ENCODE results near the gene ELFN1. TPM values are rescaled to one million over a fixed set of nuclear protein-coding genes. Genes with fewer than 3 reads are reported as not detected.

ELFN1 gene
- total and polyA plus RNA-seq, 10 of the 15 experiments (the other 5 are each of a cell fraction or from before 2014, with no cell fraction given): 0.04 TPM; not detected in 9

GRCh38 chr7:1741751-1742554, 71.9 kb downstream of the ELFN1 start (continued):
- TF ChIP-seq ZBTB11 (CRISPR knock-in tag; IDR thresholded peaks at IDR 0.05) (no peak), CBX5 (IDR thresholded peaks at IDR 0.05; ENCODE audit: low read depth) (no peak), PAX5 (IDR thresholded peaks at IDR 0.05; ENCODE audit: borderline replicate concordance, low read depth, low read length) (no peak), NR2C2 (IDR thresholded peaks at IDR 0.05; ENCODE audit: borderline replicate concordance, control insufficient read depth, insufficient read length, low read depth) (no peak)

GRCh38 chr7:1742555-1743303, 72.7 kb downstream of the ELFN1 start:
- CTCF ChIA-PET: no interaction called here
- no peak for DNase-seq (ENCODE audit: low read depth, low spot score)
- no peak overlapping the region for H2AFZ ChIP-seq (ENCODE audit: control insufficient read depth, low read depth, low read length)
- no peaks in the 10 kb centered on the region for H3K79me2 ChIP-seq (ENCODE audit: control insufficient read depth, insufficient read depth, low read length)
- 0 out of 2 replicates have a peak overlapping the region, but pooled peaks have one; percentile 17 for H3K4me2 ChIP-seq (ENCODE audit: control insufficient read depth, insufficient read depth)
- no peaks in the 10 kb centered on the region; the same call in 2 of the 3 replicates for H3K9me3 ChIP-seq (replicated peaks; ENCODE audit: control insufficient read depth, insufficient read depth, low read length)
- no TSS peak for BruUV-seq (replicated peaks)
- H3K4me1 ChIP-seq (ENCODE audit: control insufficient read depth, insufficient read depth, low read length): no peaks in the 10 kb centered on the region
- RAD21 ChIA-PET (ENCODE audit: unreplicated experiment): no interaction called here
- peak; percentile 32; the same call in 1 of the 3 replicates for ATAC-seq
- H3K9ac ChIP-seq (ENCODE audit: control insufficient read depth, insufficient read depth, low read length): no peak overlapping the region
- in situ Hi-C loops (cut with MboI): no loop called here
- H3K27ac ChIP-seq (ENCODE audit: control insufficient read depth, insufficient read depth): no peak overlapping the region
- FAIRE-seq: no peak
- H3K27me3 ChIP-seq (replicated peaks in 1 of 2; ENCODE audit: control insufficient read depth in 2 of 2, insufficient read depth in 2 of 2, low read length in 1 of 2): no peaks in the 10 kb centered on the region
- SMC1A ChIA-PET (ENCODE audit: uncharacterized antibody, unreplicated experiment): no interaction called here
- intact Hi-C loops (cut with micrococcal nuclease; ENCODE audit: unreplicated experiment): no loop called here
- POLR2A ChIA-PET: no interaction called here
- no peaks in the 10 kb centered on the region for H3K36me3 ChIP-seq (ENCODE audit: control insufficient read depth in 2 of 2, insufficient read depth in 2 of 2, low read length in 1 of 2)
- no peak overlapping the region for H3K4me3 ChIP-seq
- WGBS (ENCODE audit: insufficient coverage, insufficient replicate concordance, low lambda C conversion rate, missing lambda C conversion rate): 13% methylated on average over 28 of the region's 28 CpGs
- H4K20me1 ChIP-seq (ENCODE audit: control insufficient read depth, insufficient read depth): no peaks in the 10 kb centered on the region
- no peak for TF ChIP-seq RUNX3 (IDR thresholded peaks at IDR 0.05; ENCODE audit: low read length)
- TF ChIP-seq PBX3 (IDR thresholded peaks at IDR 0.05; ENCODE audit: insufficient replicate concordance, low read depth, low read length): no peak
- no peak for TF ChIP-seq SRF (IDR thresholded peaks at IDR 0.05; ENCODE audit: low read depth in 2 of 2, low read length in 2 of 2)
- TF ChIP-seq SMARCA5 (IDR thresholded peaks at IDR 0.05): no peak
- TF ChIP-seq CTCF (IDR thresholded peaks at IDR 0.05 in 2 of 3, conservative IDR thresholded peaks at IDR 0.05 in 1 of 3; ENCODE audit: control insufficient read depth in 2 of 3, extremely low read depth in 1 of 3, insufficient read depth in 1 of 3, low read depth in 3 of 3, low read length in 3 of 3): no peak
- TF ChIP-seq BACH1 (IDR thresholded peaks at IDR 0.05; ENCODE audit: borderline replicate concordance): no peak
- TF ChIP-seq ESRRA (IDR thresholded peaks at IDR 0.05; ENCODE audit: low read length): no peak
- no peak for TF ChIP-seq TAF1 (IDR thresholded peaks at IDR 0.05; ENCODE audit: borderline replicate concordance, low read depth, low read length)
- no peak for TF ChIP-seq TCF3 (IDR thresholded peaks at IDR 0.05; ENCODE audit: borderline replicate concordance, insufficient read depth, low read depth, low read length)
- no peak for TF ChIP-seq IKZF1 (conservative IDR thresholded peaks at IDR 0.05)
- no peak for TF ChIP-seq GATAD2B (conservative IDR thresholded peaks at IDR 0.05; ENCODE audit: low read depth)

All from GM12878 (cell line).